Nephron (organoid): ENCODE measurements around the gene PNLIPRP2.

ENCODE experiments used
- H3K27ac Mint-ChIP-seq, 3 experiments: 2 replicates each; pipeline ENCODE4 v1.8.0; 2020; ENCODE audit warnings: mixed read lengths in 3 of 3, mild to moderate bottlenecking in 2 of 3, moderate library complexity in 1 of 3
- H3K27me3 Mint-ChIP-seq: 2 replicates; pipeline ENCODE4 v1.8.0; 2021; ENCODE audit warnings: low read depth, mild to moderate bottlenecking, moderate library complexity, mixed read lengths
- H3K36me3 Mint-ChIP-seq: 2 replicates; pipeline ENCODE4 v1.8.0; 2020; ENCODE audit warnings: low read depth, mixed read lengths
- H3K4me1 Mint-ChIP-seq: 2 replicates; pipeline ENCODE4 v1.8.0; 2020; ENCODE audit warnings: mixed read lengths
- H3K4me3 Mint-ChIP-seq, 3 experiments: 2 replicates each; pipeline ENCODE4 v1.8.0; 2020; ENCODE audit warnings: mild to moderate bottlenecking in 3 of 3, mixed read lengths in 3 of 3, moderate library complexity in 2 of 3
- H3K9me3 Mint-ChIP-seq: 2 replicates; pipeline ENCODE4 v1.8.0; 2020; ENCODE audit warnings: mixed read lengths
- TF ChIP-seq, protein P1 (sequence below), 3 experiments: fragments of 200-600 bp; sonication (generic); IDR thresholded peaks; one replicate each; pipeline ENCODE4 v1.5.0; 2021; ENCODE audit warnings: antibody characterized with exemption in 3 of 3; ENCODE audit not compliant: unreplicated experiment in 3 of 3

The PNLIPRP2 gene

DNA sequence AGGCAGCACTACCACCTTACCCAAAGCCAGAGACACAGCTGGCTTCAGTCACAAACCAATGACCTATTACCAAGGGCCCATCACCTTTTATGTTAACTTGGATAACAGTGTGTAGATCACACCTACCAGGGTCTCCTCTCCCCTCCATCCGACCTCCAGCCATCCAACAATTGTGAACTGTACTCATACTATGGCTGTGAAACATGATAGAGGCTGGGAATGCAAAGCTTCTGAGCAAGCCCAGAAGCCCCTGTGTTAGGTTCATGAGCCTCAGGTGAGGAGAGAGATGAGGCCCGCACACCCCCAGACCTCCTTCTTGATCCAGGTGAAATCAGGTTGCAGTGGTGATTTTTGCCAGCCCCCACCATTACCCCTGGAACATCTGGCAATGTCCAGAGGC lies 47.7 kb downstream of the PNLIPRP2 start:
- Mint-ChIP-seq H3K4me1 (peaks cover 35% of the 10 kb centered on the region), H3K4me3 (peak overlapping the region in 2 of 3 experiments; percentile 51 to 78), H3K27ac (no peak overlapping the region), H3K9me3 (peaks cover 3% of the 10 kb centered on the region), H3K27me3 (peaks cover 23% of the 10 kb centered on the region), H3K36me3 (peaks cover 20% of the 10 kb centered on the region)
- TF ChIP-seq, protein P1, sequence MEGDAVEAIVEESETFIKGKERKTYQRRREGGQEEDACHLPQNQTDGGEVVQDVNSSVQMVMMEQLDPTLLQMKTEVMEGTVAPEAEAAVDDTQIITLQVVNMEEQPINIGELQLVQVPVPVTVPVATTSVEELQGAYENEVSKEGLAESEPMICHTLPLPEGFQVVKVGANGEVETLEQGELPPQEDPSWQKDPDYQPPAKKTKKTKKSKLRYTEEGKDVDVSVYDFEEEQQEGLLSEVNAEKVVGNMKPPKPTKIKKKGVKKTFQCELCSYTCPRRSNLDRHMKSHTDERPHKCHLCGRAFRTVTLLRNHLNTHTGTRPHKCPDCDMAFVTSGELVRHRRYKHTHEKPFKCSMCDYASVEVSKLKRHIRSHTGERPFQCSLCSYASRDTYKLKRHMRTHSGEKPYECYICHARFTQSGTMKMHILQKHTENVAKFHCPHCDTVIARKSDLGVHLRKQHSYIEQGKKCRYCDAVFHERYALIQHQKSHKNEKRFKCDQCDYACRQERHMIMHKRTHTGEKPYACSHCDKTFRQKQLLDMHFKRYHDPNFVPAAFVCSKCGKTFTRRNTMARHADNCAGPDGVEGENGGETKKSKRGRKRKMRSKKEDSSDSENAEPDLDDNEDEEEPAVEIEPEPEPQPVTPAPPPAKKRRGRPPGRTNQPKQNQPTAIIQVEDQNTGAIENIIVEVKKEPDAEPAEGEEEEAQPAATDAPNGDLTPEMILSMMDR (IDR thresholded peaks at IDR 0.05; ENCODE audit: unreplicated experiment in 3 of 3), result no peak

DNA sequence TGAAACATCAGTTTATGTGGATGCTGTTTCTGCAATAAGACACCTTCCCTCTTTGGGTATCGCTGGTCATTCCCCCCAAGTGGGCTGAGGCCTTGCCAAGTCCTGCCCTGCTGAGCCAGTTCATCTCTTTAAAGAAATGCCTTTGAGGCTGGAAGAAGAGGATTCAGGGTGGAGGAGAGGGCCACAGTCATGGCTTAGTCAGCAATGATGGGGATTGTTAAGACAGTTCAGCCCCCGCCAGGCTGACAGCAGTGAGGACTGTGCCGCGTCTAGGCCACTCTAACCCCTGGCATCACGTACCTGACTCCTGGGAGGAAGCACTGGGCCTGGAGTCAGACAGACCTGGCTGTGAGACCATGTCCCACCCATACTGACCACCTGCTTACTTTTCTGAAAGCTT lies 48.3 kb downstream of the PNLIPRP2 start:
- peak overlapping the region; percentile 35 to 71 (median 36) for H3K27ac Mint-ChIP-seq
- H3K9me3 Mint-ChIP-seq, result peaks cover 3% of the 10 kb centered on the region
- H3K4me3 Mint-ChIP-seq, result peak overlapping the region; percentile 67 to 78 (median 77)
- H3K27me3 Mint-ChIP-seq, result peaks cover 23% of the 10 kb centered on the region
- H3K4me1 Mint-ChIP-seq, result peaks cover 35% of the 10 kb centered on the region
- H3K36me3 Mint-ChIP-seq, result peaks cover 17% of the 10 kb centered on the region
- TF ChIP-seq, protein P1 (IDR thresholded peaks at IDR 0.05; ENCODE audit: unreplicated experiment in 3 of 3), result no peak

DNA sequence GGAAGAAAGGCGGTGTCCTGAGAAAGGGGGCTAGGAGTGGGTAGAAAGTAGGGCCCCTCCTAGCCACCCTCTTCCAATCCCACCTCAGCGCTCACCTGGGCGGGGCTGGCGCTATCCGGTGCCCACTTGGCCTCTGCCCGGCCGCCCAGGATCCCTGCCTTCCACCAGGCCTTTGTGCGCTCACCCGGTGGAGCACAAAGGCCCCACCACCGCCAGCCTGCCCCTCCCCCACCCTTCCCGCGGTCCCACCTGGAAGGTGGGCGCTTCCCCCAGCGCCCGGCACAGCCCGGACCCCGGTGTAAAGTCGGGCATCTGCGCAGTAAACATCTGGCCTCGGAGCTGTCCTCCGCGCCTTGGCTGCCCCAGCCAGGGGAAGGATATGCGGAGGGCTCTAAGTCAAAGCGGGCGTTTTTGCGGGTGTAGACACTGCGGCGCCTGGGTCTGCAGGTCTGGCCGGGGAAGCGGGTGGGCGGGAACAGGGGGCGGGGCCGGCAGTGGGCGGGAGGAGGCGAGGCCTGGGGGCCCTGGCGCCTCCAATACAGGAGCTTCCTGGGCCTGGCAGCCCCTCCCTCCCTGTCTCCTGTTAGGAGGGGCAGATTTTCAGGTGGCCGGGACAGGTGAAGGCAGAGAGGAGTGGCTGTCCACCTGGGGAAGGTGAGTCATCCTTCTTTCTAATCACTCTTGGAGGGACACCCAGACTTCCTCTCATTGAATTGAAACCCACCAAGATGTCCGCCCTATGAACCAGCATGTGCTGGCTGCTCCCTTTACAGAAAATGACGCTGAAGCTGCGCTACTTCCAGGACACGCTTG lies 49.3 kb downstream of the PNLIPRP2 start:
- Mint-ChIP-seq H3K27me3 (peaks cover 23% of the 10 kb centered on the region), H3K27ac (peak overlapping the region in 1 of 3 experiments; percentile 32), H3K9me3 (peaks cover 3% of the 10 kb centered on the region), H3K4me1 (peaks cover 35% of the 10 kb centered on the region), H3K4me3 (peak overlapping the region; percentile 70 to 78 (median 77)), H3K36me3 (peaks cover 25% of the 10 kb centered on the region)
- TF ChIP-seq, protein P1 (IDR thresholded peaks at IDR 0.05; ENCODE audit: unreplicated experiment in 3 of 3), result no peak

DNA sequence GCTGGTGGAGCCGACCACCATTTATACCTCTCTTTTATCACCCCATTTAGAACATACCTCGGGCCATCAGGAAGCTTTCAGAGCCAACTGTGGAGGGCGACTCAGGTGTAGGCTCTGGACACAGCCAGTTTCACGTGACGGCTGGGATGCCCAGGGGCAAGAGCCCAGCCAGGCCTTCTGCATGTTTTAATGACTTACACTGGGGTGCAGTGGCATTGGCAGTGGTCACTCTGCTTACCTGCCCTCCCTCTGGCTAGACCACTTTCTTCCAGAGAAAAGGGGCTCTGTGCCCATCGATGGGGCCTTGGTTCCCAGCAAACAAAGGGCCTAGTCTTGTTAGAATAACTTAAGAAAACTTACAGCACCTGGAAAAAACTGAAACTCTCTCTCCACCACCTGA lies 50.0 kb downstream of the PNLIPRP2 start:
- TF ChIP-seq, protein P1 (IDR thresholded peaks at IDR 0.05; ENCODE audit: unreplicated experiment in 3 of 3), result no peak
- H3K36me3 Mint-ChIP-seq, result peaks cover 27% of the 10 kb centered on the region
- H3K9me3 Mint-ChIP-seq, result peaks cover 3% of the 10 kb centered on the region
- peaks cover 31% of the 10 kb centered on the region for H3K4me1 Mint-ChIP-seq
- H3K4me3 Mint-ChIP-seq, result peak overlapping the region; percentile 70 to 78 (median 73)
- peaks cover 17% of the 10 kb centered on the region for H3K27me3 Mint-ChIP-seq
- H3K27ac Mint-ChIP-seq, result peak overlapping the region in 1 of 3 experiments; percentile 32

DNA sequence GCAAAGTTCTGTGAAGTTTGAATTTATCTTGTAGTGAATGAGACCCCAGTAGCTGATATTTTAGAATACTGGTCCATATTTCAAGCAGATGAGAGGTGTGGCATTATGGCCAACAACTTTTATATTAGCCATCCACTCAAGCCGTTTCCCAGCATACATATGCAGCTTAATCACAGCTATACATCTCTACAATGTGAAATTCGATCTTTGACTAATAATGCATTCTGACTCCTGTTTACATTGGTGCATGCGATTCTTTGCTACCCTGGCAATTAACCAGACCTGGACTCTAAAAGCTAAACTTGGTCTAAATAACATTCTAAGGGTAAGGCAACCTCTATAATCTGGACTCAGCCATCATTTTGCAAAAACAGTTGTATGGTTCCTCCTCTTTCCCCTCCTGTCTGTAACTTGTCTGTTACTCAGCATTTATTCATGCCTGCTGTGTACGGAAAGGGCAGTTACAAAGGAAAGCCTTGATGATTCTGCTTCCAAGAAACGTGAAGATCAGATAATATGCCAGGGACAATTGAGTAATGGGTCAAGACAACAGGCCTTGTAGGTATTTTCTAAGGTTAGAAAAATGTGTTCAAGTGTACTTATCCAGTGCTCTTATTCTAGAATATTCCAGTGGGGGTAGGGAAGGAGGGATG lies 50.6 kb downstream of the PNLIPRP2 start:
- TF ChIP-seq, protein P1 (IDR thresholded peaks at IDR 0.05; ENCODE audit: unreplicated experiment in 3 of 3), result no peak
- peak overlapping the region in 1 of 3 experiments; percentile 9 for H3K27ac Mint-ChIP-seq
- peaks cover 32% of the 10 kb centered on the region for H3K36me3 Mint-ChIP-seq
- H3K9me3 Mint-ChIP-seq, result peaks cover 3% of the 10 kb centered on the region
- H3K4me1 Mint-ChIP-seq, result peaks cover 24% of the 10 kb centered on the region
- H3K27me3 Mint-ChIP-seq, result peaks cover 14% of the 10 kb centered on the region
- peak overlapping the region; percentile 50 to 69 (median 60) for H3K4me3 Mint-ChIP-seq
